T1000 (cell line): Measurements from ENCODE around the gene SLC16A12.
"Not testable (repeated sequence)": the region's sequence is repeated elsewhere in the genome, so short reads cannot be mapped to it uniquely, and the experiment has no call there.

Experiments used
- DNase-seq: peaks from one replicate; lab custom pipeline; 2025; ENCODE audit warnings: mixed read lengths; lab: John Stamatoyannopoulos, UW

Gene SLC16A12

DNA sequence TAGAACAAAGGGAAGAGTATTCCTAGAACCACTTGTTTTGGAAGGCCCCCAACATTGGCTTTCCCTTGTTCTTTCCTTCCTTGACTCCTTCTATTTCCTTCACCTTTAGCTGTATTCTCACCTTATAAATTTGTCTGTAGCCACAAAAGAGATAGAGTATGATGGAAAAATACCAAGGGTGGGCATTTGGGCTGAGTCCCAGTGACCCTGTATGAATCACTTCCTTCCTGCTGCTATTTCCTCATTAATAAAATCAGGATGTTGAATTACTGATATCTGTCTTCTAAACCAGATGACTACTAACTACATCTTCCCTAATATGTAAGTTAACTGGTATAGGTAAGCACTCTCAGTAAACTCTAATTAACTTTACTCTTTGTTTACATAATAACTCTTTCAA lies 65.9 kb downstream of the SLC16A12 start:
- no peak for DNase-seq

DNA sequence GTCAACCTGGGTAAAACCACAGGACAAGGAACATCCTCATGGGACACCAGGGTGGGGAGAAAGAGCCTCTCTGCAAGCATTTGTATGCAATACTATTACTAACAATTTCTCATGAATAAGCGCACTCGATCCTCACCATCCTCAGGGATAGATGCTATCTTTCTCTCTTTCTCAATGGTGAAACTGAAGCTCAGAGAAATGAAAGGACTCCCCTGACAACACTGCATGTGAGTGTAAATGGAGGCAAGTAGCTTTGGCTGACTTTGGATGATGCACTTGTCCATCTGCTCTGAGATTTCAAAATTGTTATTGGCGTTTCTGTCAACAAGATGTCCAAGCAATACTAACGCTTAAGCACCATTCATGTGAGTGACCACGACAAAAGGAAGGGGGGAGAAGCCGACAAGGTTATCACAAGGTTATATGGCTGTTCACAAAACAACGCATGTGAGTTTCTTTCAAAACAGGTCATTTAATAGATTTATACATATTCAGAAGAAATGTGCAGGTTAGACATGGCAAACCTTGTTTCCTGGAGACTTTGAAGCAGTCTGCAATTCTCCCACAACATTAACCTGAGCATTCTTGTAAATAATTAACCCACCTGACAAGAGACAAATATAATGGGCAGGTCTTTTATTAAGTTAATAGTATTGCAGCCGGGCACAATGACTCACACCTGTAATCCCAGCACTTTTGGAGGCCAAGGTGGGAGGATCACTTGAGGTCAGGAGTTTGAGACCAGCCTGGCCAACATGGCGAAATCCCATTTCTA lies 67.0 kb downstream of the SLC16A12 start:
- DNase-seq = no peak

DNA sequence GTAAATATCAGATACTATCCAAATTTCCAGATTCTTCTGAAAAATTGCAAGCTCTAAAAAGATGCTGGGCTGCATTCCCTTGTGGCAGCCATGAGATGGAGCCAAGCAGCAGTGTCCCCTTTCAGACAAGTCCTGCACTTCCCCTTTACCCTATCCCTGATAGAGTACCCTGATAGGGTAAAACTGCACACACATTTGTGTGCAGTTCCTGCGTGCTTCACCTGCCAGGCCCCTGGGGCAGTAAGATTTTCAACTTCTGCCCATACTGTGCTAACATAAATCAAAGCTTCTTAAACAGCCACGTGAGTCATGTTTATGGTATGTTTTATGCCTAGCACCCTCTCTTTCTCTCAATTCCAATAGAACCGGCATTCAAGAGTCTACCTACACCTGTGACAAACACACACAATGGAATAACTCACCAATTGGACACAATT lies 68.8 kb downstream of the SLC16A12 start:
- DNase-seq = no peak

DNA sequence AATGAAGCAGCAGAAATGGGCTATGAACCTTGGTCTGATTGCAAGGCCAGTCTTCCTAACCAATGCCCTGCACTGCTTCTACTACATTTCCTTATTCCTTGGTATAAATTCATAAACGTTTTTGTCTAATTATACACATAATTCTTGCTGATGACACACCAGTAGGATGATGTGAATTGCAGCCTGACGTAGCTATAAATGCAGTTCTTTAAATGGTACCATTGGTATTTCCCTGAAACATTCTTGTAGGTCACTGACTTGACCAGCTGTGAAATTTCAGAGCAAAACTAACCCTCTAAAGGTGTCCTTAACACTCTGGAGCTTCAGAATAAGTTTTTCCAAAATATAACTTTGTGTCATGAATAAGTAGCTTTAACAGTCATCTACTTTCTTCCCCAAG lies 70.2 kb downstream of the SLC16A12 start:
- DNase-seq = no peak

DNA sequence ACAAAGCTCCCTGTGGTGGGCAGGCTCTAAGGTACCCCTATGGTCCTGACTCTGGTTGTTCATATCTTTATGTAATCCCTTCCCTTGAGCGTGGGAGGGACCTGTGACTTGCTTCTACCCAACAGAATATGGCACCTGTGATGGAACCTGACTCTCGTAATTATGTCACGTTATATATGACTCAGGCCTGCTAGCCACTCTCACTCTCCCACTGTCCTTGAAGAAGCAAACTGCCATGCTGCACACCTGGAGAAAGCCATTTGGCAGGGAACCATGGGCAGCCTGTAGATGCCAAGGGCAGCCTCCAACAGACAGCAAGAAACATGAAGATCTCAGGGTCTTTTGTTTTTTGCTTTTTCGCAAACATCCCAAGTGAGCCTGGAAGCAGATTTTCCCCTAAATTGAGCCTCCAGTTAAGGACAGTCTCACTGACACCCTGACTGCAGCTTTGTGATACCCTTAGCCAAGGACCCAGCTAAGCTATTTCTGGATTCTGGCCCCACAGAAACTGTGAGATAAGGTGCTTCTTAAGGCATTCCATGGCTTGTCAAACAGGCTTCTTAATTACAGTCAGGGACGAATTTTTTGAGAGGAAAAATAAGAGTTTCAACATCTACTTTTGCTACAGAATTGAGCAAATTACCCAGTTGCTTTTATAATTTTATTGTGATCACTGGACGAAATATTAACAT lies 71.4 kb downstream of the SLC16A12 start:
- DNase-seq = no peak

DNA sequence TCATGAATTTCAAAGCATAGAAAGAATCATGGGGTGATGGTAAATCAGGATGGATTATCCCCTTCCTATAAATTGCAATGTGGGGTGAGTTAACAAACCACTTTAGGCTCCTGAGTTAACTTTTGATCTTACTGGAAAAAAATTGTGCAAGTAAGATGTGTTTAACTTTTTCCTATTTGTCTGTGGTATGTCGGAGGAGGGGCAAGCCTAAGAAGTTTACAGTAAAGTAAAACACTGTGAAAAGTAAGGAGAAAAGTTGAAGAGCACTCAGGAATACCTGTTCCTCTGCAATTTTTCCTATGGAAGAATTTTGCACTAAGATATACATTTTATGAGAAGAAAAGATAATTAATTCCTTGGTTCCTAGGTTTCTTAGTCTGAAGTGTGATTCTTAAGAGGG lies 76.6 kb downstream of the SLC16A12 start:
- no peak for DNase-seq

DNA sequence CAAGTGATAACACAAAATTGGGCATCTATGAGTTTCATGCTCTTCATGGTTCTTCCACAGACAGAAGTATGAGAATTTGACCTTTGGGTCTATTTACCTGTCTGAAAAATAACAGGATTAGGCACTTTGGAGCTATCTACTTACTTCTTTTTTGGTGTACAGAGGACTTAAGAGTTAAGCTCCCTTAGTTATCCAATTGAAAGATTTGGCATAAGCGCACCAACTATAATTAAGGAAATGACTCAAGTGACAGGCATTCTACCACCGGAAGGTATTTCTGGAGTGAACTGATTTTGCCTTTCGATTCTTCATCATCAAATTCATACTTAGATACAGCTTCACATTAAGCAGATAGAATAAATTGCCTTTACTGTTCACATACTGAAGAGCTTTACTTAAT lies 77.1 kb downstream of the SLC16A12 start:
- DNase-seq = no peak

DNA sequence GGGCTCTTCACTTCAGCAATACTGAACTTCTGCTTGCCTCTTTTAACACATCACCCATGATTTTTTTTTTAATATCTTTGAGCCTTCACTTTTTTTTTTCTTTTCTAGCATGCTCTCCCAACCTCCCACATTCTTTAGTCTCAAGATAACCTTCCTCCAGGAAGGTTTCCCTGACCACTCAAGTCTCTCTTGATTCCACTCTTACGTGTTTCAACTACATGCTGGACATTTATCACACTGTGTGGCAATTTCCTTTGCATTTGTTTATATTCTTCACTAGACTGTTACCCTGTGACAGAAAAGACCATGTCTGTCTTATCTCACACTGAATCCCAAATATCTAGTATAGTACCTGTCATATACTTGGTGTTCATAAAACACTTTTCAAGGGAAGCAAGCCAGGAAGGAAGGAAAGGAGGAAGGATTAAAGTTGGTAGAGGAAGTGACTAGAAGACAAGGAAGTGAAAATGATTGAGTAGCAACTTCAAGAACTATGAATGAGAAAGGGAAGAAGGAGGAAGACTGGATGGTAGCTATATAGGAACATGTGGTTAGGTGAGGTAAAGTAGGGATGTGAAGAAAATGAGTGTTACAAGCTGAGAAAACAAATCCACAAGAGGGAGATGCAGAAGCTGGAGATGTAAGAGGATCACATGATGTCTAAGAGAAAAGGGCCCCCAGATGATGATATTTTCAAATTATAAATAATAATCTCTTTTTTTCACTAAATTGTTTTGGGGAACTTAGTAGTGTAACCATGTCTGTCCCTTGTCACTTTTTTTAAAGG lies 80.6 kb downstream of the SLC16A12 start:
- no peak for DNase-seq

DNA sequence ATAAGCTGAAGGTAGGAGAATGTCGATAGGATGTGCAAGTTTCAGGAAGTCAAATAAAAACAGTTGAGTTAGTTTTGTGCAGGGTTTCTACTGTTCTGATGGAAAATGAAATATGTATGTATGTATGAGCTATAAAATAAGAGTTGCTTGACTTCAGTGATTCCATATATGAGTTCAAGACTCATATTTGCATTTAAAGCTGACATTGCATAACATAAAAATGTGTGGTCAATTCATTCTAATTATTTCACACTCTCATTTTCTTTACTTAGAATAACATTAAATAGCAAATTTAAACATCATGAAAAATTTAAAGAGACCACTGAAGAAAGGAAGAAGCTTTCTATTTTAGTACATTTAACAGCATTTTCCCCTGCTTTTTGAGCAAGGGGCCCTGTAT lies 83.2 kb downstream of the SLC16A12 start:
- no peak for DNase-seq

DNA sequence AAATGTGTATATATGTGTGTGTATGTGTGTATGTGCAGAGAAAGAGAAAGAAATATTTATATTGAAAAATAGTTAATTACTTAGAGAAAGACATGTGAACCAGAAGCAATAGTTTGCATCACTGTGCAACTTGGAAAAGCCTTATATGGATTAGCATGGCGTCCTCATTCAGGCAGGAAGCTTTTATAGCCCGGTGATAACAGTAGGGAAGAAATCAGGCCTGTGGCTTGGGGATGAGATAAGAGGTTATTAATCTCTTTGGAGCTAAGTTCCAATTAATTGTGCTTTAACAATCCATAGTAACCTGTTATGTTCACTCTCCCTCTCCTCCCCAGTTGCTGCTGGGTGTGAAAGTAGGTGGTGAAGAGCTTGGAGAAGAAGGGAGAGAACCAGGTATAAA lies 84.5 kb downstream of the SLC16A12 start:
- no peak for DNase-seq

DNA sequence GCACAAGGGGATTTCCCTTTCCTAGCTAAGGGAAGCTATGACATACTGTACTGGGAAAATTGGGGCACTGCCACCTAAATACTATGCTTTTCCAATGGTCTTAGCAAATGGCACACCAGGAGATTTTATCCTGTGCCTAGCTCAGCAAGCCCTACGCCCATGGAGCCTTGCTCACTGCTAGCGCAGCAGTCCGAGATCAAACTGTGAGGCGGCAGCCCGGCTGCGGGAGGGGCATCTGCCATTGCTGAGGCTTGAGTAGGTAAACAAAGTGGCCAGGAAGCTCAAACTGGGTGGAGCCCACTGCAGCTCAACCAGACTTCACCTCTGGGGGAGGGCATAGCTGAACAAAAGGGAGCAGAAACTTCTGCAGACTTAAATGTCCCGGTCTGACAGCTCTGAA lies 90.6 kb downstream of the SLC16A12 start:
- not testable (repeated sequence) for DNase-seq

DNA sequence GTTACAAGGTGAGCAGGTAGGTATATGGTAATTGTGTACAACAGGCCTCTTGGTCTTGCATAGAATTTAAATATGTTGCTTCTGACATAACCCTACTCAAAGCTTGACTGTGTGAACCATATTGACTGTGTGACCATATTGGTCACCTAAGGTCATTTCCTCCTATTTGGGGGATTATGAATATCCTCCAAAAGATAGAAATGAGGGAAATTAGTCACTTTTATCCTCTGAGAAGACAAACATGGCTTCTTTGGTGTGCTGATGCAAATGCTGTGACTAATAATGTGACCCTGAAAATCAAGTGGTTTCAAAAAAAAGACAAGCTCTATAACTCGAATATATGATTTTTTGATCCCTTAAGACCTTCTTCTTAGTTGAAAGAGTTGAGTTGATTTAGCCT lies 93.1 kb downstream of the SLC16A12 start:
- DNase-seq = no peak

DNA sequence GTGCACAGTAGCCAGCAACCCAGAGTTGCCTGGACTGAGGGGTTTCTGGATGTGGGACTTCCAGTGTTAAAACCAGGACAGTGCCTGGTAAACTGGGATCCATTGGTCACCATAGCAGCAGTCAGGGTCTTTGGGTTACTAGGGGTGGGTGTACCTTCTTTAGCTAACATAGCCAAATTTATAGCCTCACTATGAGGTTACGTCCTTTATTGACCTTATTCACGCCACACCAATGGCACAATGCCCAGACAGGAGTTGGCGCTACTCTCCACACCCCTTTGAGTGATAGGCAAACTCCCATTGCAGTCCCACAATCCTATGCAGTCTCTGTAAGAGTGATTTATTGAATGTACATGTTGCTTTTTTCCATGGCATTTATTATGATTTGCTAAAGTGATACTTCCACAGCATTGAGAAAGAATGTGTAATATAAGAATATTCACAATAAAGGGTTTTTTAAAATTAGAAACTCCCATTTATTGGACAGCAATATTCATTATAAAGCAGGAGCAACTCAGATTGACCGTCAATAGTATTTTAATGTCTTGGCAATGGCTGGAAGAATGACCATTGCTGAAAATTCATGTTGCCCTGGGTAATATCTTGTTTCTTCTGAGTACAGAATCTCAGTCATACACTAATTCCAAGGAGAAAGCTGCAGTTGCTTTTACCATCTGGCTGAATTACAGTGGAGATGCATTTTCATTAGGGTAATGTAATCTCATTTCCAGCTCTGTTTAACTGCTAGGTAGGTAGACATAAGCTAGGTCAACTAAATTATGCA lies 95.0 kb downstream of the SLC16A12 start:
- DNase-seq = no peak

DNA sequence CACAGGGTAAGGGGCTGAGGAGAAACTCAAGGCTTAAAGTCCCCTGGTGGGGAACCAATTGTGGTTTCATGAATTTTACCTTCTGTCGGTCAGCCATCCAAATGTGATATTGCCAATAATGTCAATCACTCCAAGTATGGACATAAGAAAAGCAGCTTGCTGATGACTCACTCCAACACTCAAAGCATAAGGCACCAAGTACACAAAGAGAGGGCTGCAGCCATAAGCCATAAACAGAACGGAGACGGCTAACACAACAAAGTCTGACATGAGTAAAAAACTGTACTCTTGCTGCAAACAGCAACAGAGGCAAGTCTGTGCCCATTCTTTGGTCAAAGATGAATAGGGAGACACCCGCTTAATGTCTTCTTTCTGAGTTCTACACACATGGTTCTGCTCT lies 96.9 kb downstream of the SLC16A12 start:
- DNase-seq = no peak

DNA sequence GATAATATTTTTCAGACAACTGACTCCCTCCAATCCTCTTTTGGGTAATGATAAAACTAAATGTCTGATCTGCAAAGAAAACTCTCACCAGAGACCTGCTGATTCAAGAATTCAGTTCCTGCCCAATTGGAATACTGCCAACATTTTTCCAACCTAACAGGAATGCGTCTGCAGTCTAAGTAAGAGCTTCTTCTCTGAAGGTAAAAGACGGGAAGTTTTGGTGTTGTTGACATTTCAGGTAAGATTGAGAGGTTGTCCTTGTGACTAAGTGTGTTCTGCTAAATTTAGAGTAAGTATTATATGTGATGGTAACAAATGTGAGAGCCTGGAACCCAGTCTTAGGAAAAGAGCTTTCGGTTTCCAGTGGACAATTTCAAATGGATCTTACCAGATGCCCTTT lies 103.4 kb downstream of the SLC16A12 start:
- DNase-seq = no peak

DNA sequence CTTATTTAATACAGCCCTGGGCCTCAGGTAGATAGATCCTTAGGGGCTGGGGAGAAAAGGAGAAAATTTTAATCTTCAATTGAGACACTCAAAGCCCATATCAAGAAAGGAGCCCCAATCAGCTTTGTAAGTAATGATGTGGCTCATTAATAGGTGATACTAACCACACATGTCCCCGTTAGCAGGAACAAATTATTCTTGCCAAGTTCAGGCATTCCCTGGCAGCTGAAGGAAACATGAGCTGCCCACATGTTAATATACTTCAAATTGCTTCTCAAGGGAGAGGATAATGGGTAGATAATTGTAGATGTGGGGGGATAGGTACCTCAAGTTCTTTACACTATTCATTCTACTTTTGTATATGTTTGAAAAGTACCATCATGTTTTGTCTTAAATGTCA lies 106.5 kb downstream of the SLC16A12 start:
- DNase-seq = no peak

DNA sequence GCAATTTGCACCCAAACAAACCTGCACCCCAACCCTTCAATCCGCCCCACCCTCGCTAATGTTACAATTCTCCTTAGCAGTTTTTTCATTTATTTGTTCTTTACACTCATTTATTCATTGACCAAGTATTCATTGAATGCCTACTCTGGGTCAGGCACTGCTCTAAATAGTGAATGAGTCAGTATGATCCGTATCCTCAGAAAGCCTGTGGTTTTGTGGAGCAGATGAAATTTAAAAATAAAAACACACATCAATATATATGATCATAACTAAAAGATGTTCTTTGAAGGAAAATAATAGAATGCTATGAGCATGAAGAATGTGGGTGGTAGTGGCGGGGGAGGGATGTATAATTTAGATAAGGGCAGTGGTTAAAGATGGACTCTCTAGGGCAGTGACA lies 107.8 kb downstream of the SLC16A12 start:
- DNase-seq = no peak

DNA sequence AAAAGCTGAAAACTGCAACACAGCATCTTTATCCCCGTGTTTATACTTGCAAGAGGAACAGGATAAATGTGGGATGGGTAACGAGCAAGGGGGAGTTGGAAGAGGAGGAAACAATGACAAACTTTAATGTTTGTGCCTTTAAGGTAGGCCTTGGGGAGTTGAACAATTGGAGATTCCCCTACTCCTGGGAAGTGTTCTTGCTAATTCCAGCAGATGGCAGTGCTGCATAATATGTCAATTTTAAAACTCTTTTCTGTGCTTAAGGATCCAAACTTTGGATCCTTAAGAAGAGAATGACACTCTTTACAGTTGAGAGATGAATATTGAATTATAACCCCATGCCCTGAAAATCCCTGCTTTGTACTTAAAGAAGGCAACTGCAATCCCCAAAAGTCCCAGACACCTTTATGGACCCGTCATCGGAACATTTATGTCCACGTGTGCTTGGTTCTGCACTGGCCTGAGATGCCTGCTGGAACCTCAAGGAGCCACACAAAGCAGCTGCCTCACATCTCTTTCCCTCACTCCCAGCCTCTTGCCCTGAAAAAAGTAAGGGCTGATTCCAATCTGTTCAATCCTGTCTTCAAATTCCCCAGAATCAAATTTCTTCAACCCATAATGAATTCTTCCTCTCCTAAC lies 109.0 kb downstream of the SLC16A12 start:
- no peak for DNase-seq

DNA sequence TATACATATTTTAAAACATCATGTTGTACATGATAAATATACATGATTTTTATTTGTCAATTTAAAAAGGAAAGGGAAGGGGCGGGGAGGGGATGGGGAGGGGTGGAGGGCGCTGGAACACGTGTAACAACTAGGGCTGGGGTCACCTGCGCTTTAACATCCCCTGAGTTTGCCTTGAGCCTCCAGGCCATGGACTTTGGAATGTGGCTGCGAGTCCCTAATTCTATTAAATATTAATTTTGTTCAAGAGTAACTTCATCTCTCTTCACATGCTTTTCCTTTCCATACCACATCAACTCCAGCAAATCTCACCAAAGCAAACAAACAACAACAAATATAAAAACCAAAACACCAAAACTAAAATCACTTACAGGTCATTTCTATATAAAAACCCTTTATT lies 110.4 kb downstream of the SLC16A12 start:
- no peak for DNase-seq

DNA sequence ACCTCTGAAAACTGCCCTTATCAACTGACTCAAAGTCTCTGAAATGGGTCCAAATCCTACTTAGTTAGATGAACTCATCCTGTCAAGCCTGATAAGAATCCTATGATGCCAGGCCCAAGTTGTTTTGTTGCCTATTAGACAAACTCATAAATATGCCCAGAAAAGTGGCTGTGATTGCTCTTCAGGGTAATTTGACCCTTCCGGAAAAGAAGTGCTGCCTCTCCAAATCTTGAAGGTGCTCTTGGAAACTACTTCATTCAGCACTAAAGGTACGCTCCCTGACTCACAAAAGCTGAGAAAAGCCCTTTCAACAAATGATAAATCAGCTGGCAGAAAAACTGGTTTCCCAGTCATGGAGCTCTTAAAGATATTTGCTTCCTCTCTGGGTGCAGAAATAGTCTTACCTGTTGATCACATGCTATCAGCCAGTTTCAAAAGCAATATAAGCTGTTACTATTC lies 114.3 kb downstream of the SLC16A12 start:
- no peak for DNase-seq

DNA sequence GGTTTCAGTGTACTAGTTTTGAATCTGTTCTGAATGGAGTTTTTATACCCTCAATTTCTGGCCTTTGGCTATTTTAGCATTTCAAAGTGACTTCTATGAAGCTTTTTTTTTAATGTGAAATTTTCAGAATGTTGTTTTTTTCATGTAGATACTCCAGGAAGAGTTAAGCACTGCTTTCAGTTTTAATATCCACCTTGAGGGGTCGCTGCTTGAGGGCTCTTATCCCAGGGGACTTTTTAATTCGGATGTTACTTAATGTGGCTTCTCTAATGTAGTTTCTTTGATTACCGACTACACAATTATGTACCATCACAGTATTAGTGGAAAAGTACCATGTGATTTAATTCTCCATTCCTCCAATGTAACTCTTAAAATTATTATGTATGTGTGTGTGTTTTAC lies 115.8 kb downstream of the SLC16A12 start:
- no peak for DNase-seq

DNA sequence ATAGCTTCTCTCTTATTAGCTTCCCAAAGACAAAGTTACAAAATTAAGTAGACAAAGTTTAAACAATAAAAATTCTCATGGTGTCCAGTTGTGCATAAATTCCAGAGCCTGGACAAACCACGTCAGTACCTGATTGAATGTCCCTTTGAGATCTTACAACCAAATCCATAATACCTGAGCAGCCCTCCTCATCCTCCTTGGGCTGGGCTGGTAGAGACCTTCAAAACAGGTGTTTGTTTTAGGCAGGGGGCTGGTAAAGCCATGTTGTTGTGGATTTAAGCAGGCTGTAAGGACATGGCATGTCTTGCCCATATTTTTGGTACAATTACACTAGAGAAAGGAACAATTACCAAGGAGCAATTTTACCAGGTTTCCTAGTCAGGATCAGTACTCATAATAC lies 118.9 kb downstream of the SLC16A12 start:
- no peak for DNase-seq
